HepG2 (cell line): Measurements from ENCODE around the gene SP110. TPM values are rescaled to one million over a fixed set of nuclear protein-coding genes. Genes with fewer than 3 reads are reported as not detected.

Experiments
- ATAC-seq: fragments of 200-7000 bp; cut with Tn5 transposase; 3 replicates; pipeline ENCODE4 v1.9.1; 2020; ENCODE audit warnings: mild to moderate bottlenecking, moderate library complexity
- BruUV-seq: library from RNA; stranded (reverse); fragments of 400-500 nt; replicated peaks from 2 replicates; lab custom pipeline; 2021; lab: Mats Ljungman, UMichigan
- CTCF ChIA-PET: fragments of 300-600 bp; formaldehyde crosslinking; extraction: SDS; loops from one replicate; lab custom pipeline; 2021; ENCODE audit warnings: low total read pairs, inconsistent platforms, low intra/inter-chr PET ratio; lab: Yijun Ruan, JAX
- POLR2A ChIA-PET: fragments of 350-600 bp; sonication (Branson Sonifier 250); formaldehyde crosslinking; loops from one replicate; lab custom pipeline; 2020; ENCODE audit warnings: antibody characterized with exemption, inconsistent platforms; lab: Yijun Ruan, JAX
- DNase-seq: peaks from one replicate; pipeline ENCODE4 v3.0.0-alpha.2; 2015; ENCODE audit warnings: low spot score
- FAIRE-seq: peaks from 3 replicates; lab custom pipeline; 2011; peaks lifted over from hg19 to GRCh38; lab: Jason Lieb, UNC
- H2AFZ ChIP-seq: one replicate; pipeline ENCODE4 v1.6.1; 2011; ENCODE audit warnings: low read length, inconsistent platforms
- H3K27ac ChIP-seq: fragments of 300-600 bp; 3 replicates; pipeline ENCODE4 v1.8.0; 2011; ENCODE audit warnings: mixed run types, mild to moderate bottlenecking, mixed read lengths, low read length, inconsistent platforms; ENCODE audit not compliant: insufficient read depth; ENCODE audit errors: extremely low read length
- H3K27me3 ChIP-seq, 2 experiments: fragments of 200-600 bp in 1 of 2; 2 replicates in 1 of 2; 3 replicates in 1 of 2; pipeline versions ENCODE4 v1.6.0 to v1.8.0; 2011; ENCODE audit warnings: low read length in 2 of 2, mild to moderate bottlenecking in 2 of 2, moderate library complexity in 2 of 2, inconsistent platforms in 1 of 2; ENCODE audit not compliant: insufficient read depth in 2 of 2, control insufficient read depth in 1 of 2
- H3K36me3 ChIP-seq, 2 experiments: fragments of 200-600 bp in 1 of 2; replicated peaks in 1 of 2; 2 replicates in 1 of 2; 3 replicates in 1 of 2; pipeline versions ENCODE4 v1.5.1 to v1.8.0; 2011; ENCODE audit warnings: low read length in 2 of 2, inconsistent platforms in 1 of 2; ENCODE audit not compliant: insufficient read depth in 2 of 2, control insufficient read depth in 1 of 2
- H3K4me1 ChIP-seq: 2 replicates; pipeline ENCODE4 v1.5.1; 2012; ENCODE audit warnings: low read length, inconsistent platforms; ENCODE audit not compliant: insufficient read depth
- H3K4me2 ChIP-seq: 2 replicates; pipeline ENCODE4 v1.6.0; 2011; ENCODE audit warnings: low read depth, low read length, inconsistent platforms
- H3K4me3 ChIP-seq, 3 experiments: fragments of 200-600 bp in 1 of 3; sonication (generic), shearing (Covaris generic) in 1 of 3; replicated peaks in 1 of 3; 2 replicates each; pipeline ENCODE4 v1.5.1; 2011 to 2016; ENCODE audit warnings: low read length in 3 of 3, inconsistent platforms in 2 of 3, low read depth in 2 of 3, mild to moderate bottlenecking in 2 of 3, control low read depth in 1 of 3, mixed read lengths in 1 of 3; ENCODE audit not compliant: insufficient read depth in 1 of 3
- H3K79me2 ChIP-seq: one replicate; pipeline ENCODE4 v1.6.1; 2011; ENCODE audit warnings: low read length, inconsistent platforms; ENCODE audit not compliant: insufficient read depth
- H3K9ac ChIP-seq: 2 replicates; pipeline ENCODE4 v1.6.0; 2011; ENCODE audit warnings: mild to moderate bottlenecking, low read depth, low read length, inconsistent platforms; ENCODE audit not compliant: insufficient read depth
- H3K9me3 ChIP-seq: 2 replicates; pipeline ENCODE4 v1.5.1; 2012; ENCODE audit warnings: mild to moderate bottlenecking, low read length
- H4K20me1 ChIP-seq: 2 replicates; pipeline ENCODE4 v1.6.0; 2011; ENCODE audit warnings: inconsistent platforms, mild to moderate bottlenecking, low read length, moderate library complexity; ENCODE audit not compliant: insufficient read depth
- ATAD3A ChIP-seq: sonication (generic); formaldehyde crosslinking; IDR thresholded peaks from 2 replicates; pipeline ENCODE4 v1.4.0; 2020; ENCODE audit warnings: missing genetic modification reagents
- ATF7 ChIP-seq, 2 experiments: fragments of 450-650 bp in 1 of 2; sonication (generic) in 1 of 2; formaldehyde crosslinking in 1 of 2; IDR thresholded peaks; 2 replicates each; pipeline versions ENCODE4 v1.4.0 to v1.6.1; 2016 to 2020; ENCODE audit warnings: antibody characterized with exemption in 1 of 2, mild to moderate bottlenecking in 1 of 2, missing genetic modification reagents in 1 of 2
- GZF1 ChIP-seq: sonication (generic); formaldehyde crosslinking; IDR thresholded peaks from 2 replicates; pipeline ENCODE4 v1.5.1; 2020; ENCODE audit warnings: mild to moderate bottlenecking, missing genetic modification reagents
- HHEX ChIP-seq: IDR thresholded peaks from 2 replicates; pipeline ENCODE4 v1.6.1; 2016; ENCODE audit warnings: control low read depth
- PHF5A ChIP-seq: IDR thresholded peaks from one replicate; pipeline ENCODE4 v1.6.1; 2018; ENCODE audit warnings: low read depth, missing genetic modification reagents; ENCODE audit not compliant: unreplicated experiment
- STAG1 ChIP-seq: sonication (generic); formaldehyde crosslinking; IDR thresholded peaks from 2 replicates; pipeline ENCODE4 v1.4.0; 2020; ENCODE audit warnings: missing genetic modification reagents
- TGIF2 ChIP-seq: IDR thresholded peaks from 2 replicates; pipeline ENCODE4 v1.6.1; 2016; ENCODE audit warnings: control low read depth, missing compliant biosample characterization
- ZBTB38 ChIP-seq: sonication (generic); formaldehyde crosslinking; IDR thresholded peaks from 2 replicates; pipeline ENCODE4 v1.5.1; 2020; ENCODE audit warnings: mild to moderate bottlenecking, missing genetic modification reagents
- ZFP36L2 ChIP-seq: sonication (generic); formaldehyde crosslinking; IDR thresholded peaks from 2 replicates; pipeline ENCODE4 v1.4.0; 2020; ENCODE audit warnings: missing genetic modification reagents
- ZMAT3 ChIP-seq: sonication (generic); formaldehyde crosslinking; conservative IDR thresholded peaks from 2 replicates; pipeline ENCODE4 v1.7.0; 2021; ENCODE audit warnings: missing genetic modification reagents
- ZNF570 ChIP-seq: sonication (generic); formaldehyde crosslinking; IDR thresholded peaks from 2 replicates; pipeline ENCODE4 v1.4.0; 2020; ENCODE audit warnings: mild to moderate bottlenecking, missing genetic modification reagents, borderline replicate concordance
- ZNF607 ChIP-seq: sonication (generic); formaldehyde crosslinking; IDR thresholded peaks from 2 replicates; pipeline ENCODE4 v1.5.1; 2020; ENCODE audit warnings: missing genetic modification reagents, mild to moderate bottlenecking, borderline replicate concordance
- WGBS: methylation state at CpG from one replicate; pipeline ENCODE4 v1.1.6; 2017; ENCODE audit warnings: low lambda C conversion rate; 5-methylcytosine and 5-hydroxymethylcytosine counted together
- in situ Hi-C: cut with HindIII; loops from 2 replicates; pipeline ENCODE4 v1.10.0; 2017; ENCODE audit warnings: low pct_unique_long_range_greater_than_20kb; ENCODE audit not compliant: extremely low pct_ligation_motif_present
- intact Hi-C: fragments of 100-400 bp; cut with micrococcal nuclease; formaldehyde crosslinking; loops from one replicate; pipeline ENCODE4 v1.10.0; 2022; ENCODE audit not compliant: unreplicated experiment
- polyA plus RNA-seq, 8 experiments: library from polyadenylated mRNA; depleted of rRNA in 3 of 8; stranded (reverse) in 7 of 8; unstranded in 1 of 8; fragments of >200 nt; fragmentation: Illumina TruSeq in 4 of 8; extraction: Trizol in 4 of 8; gene quantifications; 2 replicates each; pipeline versions ENCODE4 v1.2.1 to v1.2.3, GENCODE V29; 2011 to 2016; ENCODE audit warnings: low read depth in 4 of 8, missing spikeins in 1 of 8, mixed read lengths in 1 of 8; ENCODE audit not compliant: insufficient read depth in 1 of 8
- total RNA-seq, 5 experiments: library from RNA; depleted of rRNA; stranded (reverse); fragments of >200 nt; fragmentation: Illumina TruSeq; extraction: Trizol; gene quantifications; 2 replicates each; pipeline ENCODE4 v1.2.3, GENCODE V29; 2016; ENCODE audit warnings: low read depth in 1 of 5
- TF ChIP-seq, protein P1 (sequence below): sonication (generic); formaldehyde crosslinking; IDR thresholded peaks from 2 replicates; pipeline ENCODE4 v1.5.1; 2020; ENCODE audit warnings: missing genetic modification reagents, mild to moderate bottlenecking, borderline replicate concordance
- TF ChIP-seq, protein P2 (sequence below): sonication (generic); formaldehyde crosslinking; IDR thresholded peaks from 2 replicates; pipeline ENCODE4 v1.4.0; 2020; ENCODE audit warnings: missing genetic modification reagents
- TF ChIP-seq, protein P3 (sequence below): sonication (generic); formaldehyde crosslinking; IDR thresholded peaks from 2 replicates; pipeline ENCODE4 v1.5.1; 2020; ENCODE audit warnings: mild to moderate bottlenecking, missing genetic modification reagents, borderline replicate concordance

The SP110 gene
- total and polyA plus RNA-seq, 2 of the 13 experiments (the other 11 are each of a cell fraction or from before 2014, with no cell fraction given) = 7.9 to 10.4 TPM

DNA sequence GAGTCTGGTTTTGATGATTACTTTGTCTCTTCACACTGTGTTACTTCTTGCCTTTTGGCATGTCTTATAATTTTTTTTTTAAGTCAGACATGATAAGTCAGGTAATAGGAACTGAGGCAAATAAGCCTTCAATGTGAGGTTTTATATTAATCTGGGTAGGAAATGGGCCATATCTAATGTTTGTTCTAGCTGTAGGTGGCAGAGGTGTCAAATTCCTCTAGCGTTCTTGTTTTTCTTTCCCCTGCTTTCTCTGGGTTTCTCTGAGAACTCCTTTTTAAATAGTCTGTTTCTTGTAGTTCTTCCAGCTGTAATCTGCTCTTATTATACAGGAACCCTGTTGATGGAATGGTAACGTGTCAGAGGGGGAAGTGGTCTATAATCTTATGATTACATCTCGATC is 11.5 kb upstream of the SP110 start:
- CTCF ChIA-PET = no interaction called here
- ATAC-seq (no peak), DNase-seq (no peak), FAIRE-seq (no peak)
- Histone ChIP-seq H3K9ac (no peak overlapping the region), H4K20me1 (no peaks in the 10 kb centered on the region), H3K4me3 (no peak overlapping the region), H3K9me3 (peaks cover 10% of the 10 kb centered on the region; the same call in 1 of the 2 replicates), H3K27me3 (peaks cover 0 to 8% of the 10 kb centered on the region in 2 experiments; a peak in 2 of 5 replicates), H2AFZ (no peak overlapping the region), H3K27ac (no peak overlapping the region), H3K36me3 (no peaks in the 10 kb centered on the region), H3K4me1 (0 out of 2 replicates have a peak, but pooled peaks cover under 1% of the 10 kb centered on the region), H3K4me2 (no peak overlapping the region), H3K79me2 (no peaks in the 10 kb centered on the region)
- intact Hi-C loops (no loop called here), in situ Hi-C loops (no loop called here)
- 4% methylated on average over 3 of the region's 3 CpGs for WGBS
- TF ChIP-seq GZF1 (CRISPR knock-in tag) (no peak), PHF5A (no peak), HHEX (CRISPR knock-in tag) (no peak), ZBTB38 (no peak), ZNF607 (no peak), ATF7 (IDR thresholded peaks at IDR 0.05) (no peak), ATF7 (CRISPR knock-in tag; IDR thresholded peaks at IDR 0.05) (no peak), STAG1 (CRISPR knock-in tag) (no peak), ZFP36L2 (no peak), ZMAT3 (CRISPR knock-in tag) (no peak), TGIF2 (CRISPR knock-in tag) (no peak), ZNF570 (CRISPR knock-in tag) (no peak), ATAD3A (CRISPR knock-in tag) (no peak)
- TF ChIP-seq, protein P1, sequence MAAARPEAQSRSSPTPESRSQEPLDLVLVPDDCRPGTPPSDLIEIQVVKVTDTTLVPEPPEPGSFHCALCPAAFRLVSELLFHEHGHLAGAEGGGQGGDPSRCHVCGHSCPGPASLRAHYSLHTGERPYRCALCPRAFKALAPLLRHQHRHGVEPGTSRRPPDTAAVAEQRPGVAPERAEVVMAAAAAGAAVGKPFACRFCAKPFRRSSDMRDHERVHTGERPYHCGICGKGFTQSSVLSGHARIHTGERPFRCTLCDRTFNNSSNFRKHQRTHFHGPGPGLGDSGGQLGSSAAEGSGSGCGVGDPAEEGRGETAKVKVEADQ (CRISPR knock-in tag) = no peak
- TF ChIP-seq, protein P2, sequence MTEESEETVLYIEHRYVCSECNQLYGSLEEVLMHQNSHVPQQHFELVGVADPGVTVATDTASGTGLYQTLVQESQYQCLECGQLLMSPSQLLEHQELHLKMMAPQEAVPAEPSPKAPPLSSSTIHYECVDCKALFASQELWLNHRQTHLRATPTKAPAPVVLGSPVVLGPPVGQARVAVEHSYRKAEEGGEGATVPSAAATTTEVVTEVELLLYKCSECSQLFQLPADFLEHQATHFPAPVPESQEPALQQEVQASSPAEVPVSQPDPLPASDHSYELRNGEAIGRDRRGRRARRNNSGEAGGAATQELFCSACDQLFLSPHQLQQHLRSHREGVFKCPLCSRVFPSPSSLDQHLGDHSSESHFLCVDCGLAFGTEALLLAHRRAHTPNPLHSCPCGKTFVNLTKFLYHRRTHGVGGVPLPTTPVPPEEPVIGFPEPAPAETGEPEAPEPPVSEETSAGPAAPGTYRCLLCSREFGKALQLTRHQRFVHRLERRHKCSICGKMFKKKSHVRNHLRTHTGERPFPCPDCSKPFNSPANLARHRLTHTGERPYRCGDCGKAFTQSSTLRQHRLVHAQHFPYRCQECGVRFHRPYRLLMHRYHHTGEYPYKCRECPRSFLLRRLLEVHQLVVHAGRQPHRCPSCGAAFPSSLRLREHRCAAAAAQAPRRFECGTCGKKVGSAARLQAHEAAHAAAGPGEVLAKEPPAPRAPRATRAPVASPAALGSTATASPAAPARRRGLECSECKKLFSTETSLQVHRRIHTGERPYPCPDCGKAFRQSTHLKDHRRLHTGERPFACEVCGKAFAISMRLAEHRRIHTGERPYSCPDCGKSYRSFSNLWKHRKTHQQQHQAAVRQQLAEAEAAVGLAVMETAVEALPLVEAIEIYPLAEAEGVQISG (CRISPR knock-in tag) = no peak
- TF ChIP-seq, protein P3, sequence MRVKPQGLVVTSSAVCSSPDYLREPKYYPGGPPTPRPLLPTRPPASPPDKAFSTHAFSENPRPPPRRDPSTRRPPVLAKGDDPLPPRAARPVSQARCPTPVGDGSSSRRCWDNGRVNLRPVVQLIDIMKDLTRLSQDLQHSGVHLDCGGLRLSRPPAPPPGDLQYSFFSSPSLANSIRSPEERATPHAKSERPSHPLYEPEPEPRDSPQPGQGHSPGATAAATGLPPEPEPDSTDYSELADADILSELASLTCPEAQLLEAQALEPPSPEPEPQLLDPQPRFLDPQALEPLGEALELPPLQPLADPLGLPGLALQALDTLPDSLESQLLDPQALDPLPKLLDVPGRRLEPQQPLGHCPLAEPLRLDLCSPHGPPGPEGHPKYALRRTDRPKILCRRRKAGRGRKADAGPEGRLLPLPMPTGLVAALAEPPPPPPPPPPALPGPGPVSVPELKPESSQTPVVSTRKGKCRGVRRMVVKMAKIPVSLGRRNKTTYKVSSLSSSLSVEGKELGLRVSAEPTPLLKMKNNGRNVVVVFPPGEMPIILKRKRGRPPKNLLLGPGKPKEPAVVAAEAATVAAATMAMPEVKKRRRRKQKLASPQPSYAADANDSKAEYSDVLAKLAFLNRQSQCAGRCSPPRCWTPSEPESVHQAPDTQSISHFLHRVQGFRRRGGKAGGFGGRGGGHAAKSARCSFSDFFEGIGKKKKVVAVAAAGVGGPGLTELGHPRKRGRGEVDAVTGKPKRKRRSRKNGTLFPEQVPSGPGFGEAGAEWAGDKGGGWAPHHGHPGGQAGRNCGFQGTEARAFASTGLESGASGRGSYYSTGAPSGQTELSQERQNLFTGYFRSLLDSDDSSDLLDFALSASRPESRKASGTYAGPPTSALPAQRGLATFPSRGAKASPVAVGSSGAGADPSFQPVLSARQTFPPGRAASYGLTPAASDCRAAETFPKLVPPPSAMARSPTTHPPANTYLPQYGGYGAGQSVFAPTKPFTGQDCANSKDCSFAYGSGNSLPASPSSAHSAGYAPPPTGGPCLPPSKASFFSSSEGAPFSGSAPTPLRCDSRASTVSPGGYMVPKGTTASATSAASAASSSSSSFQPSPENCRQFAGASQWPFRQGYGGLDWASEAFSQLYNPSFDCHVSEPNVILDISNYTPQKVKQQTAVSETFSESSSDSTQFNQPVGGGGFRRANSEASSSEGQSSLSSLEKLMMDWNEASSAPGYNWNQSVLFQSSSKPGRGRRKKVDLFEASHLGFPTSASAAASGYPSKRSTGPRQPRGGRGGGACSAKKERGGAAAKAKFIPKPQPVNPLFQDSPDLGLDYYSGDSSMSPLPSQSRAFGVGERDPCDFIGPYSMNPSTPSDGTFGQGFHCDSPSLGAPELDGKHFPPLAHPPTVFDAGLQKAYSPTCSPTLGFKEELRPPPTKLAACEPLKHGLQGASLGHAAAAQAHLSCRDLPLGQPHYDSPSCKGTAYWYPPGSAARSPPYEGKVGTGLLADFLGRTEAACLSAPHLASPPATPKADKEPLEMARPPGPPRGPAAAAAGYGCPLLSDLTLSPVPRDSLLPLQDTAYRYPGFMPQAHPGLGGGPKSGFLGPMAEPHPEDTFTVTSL (CRISPR knock-in tag) = no peak
- BruUV-seq = no TSS peak
- POLR2A ChIA-PET = no interaction called here
